HG03108 (cell line): ENCODE measurements around the gene ITPK1.

ENCODE experiments used
- ATAC-seq: cut with Tn5 transposase; IDR thresholded peaks from one replicate; pipeline ENCODE4 v1.9.1; 2021; ENCODE audit warnings: moderate library complexity; ENCODE audit not compliant: unreplicated experiment

ITPK1 gene

DNA sequence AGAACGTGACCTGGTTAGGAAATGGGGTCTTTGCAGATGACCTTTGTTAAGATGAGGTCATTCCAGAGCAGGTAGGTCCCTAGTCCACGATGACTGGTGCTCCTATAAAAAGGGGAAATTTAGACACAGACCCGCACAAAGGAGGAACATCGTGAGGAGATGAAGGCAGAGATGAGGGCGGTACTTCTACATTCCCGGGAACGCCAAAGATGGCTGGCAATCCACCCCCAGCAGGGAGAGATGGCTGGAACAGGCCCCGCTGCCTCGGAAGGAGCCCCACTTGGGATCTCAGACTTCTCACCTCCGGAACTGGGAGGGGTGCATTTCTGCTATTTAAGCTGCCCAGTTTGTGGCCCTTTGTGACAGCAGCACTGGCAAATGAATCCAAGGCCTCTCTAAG lies 85.0 kb downstream of the ITPK1 start:
- no peak for ATAC-seq

DNA sequence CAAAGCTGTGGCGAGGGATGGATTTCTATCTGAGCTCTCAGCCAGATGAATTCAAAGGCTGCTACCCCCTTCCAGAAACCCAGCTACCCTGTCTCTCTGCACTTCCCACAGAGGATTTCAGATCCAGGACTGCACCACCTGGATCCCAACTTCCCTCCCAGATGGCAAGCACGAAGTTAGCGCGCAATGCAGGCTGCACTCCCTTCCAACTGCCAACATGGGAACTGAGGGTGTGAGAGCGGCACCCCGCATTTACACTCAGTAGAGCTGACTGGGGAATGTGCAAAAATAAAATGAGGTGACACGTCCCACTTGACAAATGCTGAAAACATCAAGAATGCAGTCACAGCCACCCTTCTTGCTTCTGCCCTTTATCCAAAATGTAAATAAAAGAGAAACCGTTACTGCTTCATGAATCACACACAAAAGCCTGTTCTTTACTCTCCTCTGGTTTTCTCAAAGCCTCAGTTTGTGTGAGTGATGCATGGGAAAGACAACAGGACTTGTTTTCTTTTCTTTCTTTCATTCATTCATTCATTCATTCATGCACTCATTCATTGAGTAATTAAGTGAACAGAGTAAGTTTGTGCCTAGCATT lies 85.7 kb downstream of the ITPK1 start:
- ATAC-seq: no peak

DNA sequence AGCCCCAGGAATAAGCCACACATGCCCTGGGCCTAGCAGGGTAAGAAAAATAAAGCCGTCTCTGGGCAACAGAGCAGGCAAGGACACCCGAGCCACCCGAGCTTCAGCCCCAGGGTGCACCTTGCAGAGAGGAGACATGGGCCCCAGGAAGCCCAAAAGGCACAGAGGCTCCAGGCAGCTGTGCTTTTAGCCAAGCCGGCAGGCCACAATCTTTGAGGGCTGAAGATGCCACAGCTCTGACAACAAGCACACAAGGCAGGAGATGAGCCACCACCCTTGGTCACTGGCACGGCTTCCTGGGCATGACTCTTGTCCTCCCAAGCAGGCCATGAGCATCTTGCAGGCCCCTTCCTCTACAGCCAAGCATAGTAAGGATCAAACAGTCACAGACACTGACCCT lies 86.3 kb downstream of the ITPK1 start:
- ATAC-seq: no peak

DNA sequence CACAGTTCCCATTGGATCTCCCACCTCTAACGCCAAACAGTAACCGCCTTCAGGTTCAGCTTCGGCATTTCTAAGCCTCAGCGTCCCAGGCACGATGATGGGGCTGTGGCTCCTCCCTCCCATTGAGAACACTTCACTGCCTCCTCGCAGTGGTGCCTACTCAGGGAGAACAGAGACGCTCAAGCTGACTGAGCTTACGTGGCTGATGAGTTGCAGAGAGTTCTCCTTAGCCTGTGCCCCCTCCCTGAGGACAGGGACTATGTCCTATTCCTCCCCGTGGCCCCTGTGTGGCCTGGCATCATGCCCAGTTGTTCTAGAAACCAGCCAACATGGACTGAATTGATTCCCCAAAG lies 87.0 kb downstream of the ITPK1 start:
- no peak for ATAC-seq

DNA sequence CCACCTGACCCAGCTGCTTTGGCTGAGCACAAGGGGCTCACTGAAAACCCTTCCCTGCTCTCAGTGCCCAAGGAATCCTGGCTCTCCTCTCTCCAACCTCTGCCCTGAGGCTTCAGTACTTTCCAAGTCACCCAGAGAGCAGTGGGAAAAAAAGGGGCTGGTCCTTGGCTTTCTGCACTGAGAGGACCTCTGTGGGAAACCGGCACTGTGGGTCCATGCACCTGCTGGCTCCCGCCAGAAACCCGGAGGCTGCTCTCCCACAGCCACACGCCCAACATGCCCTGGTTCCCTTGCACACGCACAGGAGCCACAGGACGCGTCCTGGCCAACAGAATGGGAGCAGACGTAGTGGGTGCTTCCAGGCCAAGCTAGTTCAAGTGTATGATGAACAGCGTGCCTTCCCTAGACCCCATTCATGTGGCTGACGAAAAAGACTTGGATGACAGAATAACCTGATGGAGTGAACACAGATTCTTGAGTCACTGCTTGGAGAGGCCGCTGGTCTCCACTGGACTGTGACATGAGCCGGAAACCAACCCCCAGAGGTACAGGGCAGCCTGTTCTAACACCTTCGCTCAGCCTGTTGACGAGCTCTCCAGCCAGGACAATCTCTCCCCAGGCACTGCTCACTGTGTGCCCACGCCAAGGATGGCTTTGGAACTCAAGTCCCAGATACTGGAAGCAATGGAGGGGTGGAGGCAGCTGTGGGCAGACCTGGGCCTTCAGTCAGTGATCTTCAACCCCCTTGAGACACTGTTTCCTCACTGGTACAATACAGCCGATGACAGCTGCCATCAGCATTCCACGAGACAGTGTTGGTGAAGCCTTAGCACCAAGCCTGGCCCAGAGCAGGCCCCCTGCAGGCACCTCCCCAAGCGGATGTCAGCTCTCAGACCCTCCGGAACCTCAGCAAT lies 87.7 kb downstream of the ITPK1 start:
- no peak for ATAC-seq

DNA sequence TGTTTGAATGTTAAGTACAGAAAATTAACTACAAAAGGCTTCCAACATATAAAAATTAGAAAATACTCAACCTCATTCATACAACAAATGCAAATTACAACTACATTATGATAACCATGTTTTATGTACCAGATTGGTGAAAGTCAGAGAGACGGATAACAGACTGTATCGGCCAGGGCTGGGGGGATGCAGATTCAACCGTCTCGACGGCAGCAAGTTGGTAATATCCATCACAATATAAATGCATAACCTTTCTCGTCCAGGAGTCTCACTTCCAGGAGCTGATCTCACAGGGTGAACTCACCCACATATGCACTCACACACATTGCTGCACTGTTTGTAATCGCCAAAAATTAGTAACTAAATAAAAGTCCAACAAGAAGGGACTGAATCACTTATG lies 89.4 kb downstream of the ITPK1 start:
- no peak for ATAC-seq

DNA sequence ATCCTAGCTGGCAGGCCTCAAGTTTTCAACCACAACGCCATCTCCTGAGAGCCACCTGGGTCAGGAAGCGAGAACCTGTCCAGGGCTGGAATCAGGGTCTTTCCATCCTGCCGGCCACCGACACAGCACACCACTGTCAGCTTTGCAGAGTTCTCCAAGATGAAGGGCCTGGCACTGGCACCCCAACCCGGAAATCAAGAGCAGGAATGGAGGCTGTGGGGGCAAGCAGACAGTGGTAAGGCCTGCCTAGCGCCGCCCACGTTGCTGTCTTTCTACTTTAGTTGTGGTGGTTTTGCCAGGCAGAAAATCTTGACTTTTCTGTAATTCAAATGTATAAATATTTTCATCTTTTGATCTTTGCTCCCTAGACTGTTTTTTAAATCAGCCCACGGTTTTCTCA lies 90.7 kb downstream of the ITPK1 start:
- no peak for ATAC-seq

DNA sequence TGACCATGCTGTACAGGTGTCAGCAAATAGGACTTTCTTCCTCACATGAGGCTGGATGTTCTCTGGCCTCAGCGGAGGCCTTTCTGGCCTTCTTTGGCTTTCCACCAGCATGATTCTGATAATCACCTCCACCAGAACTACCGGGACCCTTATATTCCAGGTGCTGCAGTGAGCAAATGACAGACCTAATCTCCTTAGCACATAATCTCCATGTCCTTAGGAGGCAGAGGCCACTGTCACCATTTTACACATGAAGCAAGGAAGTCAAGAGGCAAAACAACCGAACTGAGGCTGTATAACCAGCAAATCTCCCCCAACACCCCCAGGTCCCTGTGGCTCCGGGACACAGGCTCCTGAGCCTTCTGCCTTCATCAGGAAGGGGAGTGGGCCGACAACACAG lies 91.2 kb downstream of the ITPK1 start:
- ATAC-seq: no peak

DNA sequence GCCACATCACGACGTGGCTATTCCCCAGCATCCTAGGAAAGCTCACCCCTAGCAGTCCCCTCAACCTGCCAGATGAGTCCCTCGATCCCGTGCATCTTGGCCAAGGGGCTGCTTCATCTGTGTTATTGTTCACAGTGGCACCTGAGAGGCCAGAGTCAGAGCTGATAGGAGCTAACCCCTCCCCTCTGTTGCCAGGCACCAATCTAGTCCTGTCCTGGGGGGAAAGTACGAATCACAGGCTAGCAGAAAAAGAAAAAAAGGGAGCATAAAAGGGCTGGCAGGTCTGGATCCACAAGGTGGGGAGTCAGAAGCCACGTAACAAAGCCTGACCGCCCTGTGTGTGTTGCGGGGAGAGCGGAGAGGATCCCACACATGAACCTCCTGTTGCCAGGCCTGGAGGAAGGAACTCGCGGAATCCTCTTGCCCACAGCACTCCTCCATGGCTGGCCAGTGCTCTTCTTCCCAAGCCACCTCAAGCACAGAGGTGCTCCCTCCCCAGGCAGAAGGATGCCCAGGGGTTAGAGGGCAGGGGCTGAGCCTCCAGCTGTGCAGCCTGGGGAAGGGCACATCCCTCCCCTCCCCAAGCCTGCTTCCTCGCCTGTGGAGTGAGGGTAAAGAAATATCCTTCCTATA lies 91.8 kb downstream of the ITPK1 start:
- no peak for ATAC-seq

DNA sequence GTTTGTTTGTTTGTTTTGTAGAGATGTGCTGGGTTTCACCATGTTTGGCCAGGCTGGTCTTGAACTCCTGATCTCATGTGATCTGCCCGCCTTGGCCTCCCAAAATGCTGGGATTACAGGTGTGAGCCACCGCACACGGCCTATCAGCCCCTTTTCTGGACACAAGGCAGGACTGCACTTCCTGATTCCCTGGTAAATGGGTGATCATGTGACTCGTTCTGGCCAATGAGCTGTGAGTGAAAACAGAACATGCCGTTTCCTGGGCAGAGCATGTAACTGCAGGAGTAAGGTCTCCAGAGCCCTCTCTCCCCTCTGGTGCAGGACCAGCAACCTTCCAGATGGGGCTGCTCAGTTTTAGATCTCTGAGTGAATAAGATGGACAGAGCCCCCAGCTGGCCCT lies 92.7 kb downstream of the ITPK1 start:
- no peak for ATAC-seq

DNA sequence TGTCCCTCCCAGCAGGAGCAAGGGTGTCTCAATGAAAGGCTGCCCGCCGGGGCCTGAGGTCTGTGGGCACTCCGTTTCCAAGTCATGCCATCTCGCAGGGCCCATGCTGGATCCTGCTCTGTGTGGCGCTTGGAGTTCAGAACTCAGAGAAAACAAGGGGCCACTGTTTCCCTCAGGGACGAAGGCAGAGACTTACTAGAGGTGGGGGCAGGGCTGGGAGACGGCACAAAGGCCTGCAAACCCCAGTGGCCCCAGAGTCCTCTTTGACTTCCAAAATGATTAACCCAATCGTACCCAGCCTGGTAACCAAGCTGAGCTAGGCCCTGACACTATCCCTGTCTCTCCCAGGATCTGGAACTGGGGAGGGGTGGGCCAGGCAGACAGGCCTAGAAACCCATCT lies 95.8 kb downstream of the ITPK1 start:
- ATAC-seq: no peak

DNA sequence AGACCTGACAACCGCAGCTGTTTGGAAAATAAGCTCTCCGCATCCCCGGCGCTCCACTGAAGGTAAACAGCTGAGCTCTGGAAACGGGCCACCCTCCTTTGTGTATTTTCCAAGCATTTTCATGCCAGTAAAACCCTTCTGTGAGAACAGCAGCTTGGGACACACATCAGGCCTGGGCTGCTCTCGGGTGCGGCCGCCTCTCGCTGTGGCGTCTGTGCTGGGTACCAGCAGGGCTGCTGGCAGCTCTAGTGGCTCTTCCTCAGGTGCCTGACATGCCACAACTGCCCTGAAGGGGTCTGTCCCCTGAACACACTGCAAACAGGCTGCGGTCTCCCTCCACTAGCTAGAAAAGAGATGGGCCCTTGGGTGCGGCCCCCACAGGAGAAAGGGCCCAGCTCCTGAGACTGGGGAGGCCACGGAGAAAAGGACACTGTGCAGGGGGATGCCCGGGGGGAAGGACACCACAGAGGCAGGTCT lies 96.3 kb downstream of the ITPK1 start:
- no peak for ATAC-seq

DNA sequence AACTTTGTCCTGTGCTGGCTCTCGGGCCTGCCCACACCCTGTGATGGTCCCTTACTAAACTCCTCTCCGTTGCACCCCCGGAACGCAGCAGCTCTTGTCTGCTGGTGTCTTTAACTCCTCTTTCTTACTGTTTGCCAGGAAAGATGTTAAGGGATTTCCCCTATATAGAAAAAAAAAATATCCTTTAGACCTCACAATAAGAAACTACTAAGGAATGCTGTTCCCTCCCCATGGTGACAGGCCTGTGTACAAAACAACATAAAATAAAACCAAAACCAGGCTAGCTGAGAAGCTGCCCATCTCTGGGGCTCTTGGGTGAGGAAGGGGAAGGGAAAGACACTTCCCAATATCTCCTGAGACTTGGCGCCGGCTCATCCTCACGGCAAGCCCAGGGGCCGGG lies 97.4 kb downstream of the ITPK1 start:
- no peak for ATAC-seq

DNA sequence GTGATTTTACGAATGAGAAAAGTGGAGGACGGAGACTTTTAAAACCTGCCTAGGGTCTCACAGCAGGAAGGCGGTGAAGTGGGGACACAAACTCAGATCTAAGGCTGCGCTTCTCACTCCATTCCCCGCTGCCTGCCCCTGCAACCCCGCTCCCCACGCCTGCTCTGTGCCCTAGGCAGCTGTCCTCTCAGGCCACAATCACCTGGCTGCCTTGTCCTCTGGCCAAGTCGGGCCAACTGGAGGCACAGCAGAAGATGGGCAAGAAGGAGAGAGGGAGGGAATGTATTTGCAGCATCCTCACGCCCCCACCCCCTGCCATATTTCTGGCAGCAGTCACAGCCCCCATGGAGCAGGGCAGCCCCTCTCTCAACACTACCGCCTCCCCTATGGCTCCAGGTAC lies 97.8 kb downstream of the ITPK1 start:
- no peak for ATAC-seq

DNA sequence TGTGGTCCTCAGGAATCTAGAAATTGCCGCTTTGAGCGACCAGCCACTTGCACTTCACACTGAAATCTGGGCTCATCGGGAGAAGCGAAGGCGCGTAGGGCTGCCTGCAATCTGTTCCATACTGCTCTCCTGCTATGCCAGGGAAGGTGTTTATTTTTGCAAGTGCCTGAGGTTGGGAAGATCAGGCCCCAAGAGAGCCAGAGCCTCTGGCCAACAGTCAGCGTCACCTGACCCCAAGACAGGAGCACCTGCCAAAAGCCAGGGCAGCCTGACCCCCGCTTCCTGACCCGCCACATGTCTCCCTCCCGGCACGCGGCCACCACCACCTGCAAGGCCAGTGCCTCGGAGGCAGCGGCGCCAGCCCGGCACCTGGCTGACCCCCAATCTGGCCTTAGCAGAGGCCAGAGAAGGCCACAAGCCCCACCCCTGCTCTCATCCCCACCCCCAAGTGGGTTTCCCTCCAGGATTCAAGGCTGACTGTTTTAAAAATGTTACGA lies 98.4 kb downstream of the ITPK1 start:
- ATAC-seq: no peak

DNA sequence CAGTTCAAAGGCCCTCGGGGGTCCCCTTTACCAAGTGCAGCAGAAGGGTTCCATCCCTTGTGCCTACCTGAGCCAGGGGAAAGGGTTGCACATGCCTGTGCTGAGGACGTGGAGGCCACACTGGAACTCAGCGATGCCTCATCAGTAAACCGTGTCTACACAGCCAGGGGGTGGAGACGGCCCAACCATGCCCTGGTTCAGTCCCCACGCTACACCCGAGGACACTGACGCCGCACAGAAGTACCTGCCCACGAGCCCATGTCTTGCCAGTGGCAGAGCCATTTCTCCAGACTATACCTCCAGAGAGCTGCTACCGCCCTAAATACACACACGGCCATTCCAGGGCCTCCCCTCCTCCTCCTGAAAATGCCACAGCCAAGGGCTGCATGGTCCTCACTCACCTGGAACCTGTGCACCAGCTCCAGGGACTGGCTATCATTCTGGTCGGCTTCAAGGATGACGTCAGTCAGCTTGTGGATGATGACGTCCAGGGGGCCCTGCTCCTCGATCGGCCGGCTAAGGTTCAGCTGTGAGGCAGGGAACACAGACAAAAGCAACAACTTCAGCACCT lies 99.4 kb downstream of the ITPK1 start:
- ATAC-seq: no peak

DNA sequence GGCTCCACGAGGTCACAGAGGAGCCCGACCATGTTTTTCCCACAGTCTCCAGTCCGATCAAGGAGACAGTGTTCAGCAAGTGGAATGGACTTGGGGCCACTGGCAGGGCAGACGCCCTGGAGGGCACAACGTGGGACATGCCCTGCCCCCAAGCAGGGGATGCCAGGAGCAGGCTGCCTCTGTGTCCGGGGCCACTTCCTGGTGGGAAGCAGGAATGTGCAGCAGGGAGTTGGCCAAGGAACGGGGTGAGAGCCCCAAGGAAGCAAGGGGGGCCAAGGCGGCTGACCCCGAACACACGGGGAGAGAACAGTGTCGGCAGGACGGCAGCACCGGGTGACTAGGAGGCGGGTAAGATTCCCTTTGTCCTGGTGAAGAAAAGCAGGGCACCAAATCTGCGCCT lies 100.2 kb downstream of the ITPK1 start:
- ATAC-seq: no peak

DNA sequence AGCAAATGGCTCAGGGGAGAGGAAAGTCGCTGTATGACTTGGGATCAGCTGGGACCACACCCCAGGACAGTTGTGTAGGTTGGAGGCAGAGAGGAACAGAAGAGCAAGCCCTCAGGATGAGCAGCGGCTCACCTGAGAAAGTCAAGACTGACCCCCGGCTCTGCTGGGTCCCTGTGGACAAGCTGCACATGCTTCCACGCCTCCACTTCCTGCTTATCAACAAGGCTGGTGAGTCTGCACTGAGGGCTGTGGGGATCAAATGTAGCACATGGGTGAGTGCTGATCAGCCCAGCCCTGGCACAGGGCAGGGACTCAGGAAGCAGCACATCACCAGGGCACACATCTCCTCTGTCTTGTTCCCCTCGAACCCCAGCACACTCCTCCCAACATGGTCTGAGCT lies 100.7 kb downstream of the ITPK1 start:
- ATAC-seq: no peak

DNA sequence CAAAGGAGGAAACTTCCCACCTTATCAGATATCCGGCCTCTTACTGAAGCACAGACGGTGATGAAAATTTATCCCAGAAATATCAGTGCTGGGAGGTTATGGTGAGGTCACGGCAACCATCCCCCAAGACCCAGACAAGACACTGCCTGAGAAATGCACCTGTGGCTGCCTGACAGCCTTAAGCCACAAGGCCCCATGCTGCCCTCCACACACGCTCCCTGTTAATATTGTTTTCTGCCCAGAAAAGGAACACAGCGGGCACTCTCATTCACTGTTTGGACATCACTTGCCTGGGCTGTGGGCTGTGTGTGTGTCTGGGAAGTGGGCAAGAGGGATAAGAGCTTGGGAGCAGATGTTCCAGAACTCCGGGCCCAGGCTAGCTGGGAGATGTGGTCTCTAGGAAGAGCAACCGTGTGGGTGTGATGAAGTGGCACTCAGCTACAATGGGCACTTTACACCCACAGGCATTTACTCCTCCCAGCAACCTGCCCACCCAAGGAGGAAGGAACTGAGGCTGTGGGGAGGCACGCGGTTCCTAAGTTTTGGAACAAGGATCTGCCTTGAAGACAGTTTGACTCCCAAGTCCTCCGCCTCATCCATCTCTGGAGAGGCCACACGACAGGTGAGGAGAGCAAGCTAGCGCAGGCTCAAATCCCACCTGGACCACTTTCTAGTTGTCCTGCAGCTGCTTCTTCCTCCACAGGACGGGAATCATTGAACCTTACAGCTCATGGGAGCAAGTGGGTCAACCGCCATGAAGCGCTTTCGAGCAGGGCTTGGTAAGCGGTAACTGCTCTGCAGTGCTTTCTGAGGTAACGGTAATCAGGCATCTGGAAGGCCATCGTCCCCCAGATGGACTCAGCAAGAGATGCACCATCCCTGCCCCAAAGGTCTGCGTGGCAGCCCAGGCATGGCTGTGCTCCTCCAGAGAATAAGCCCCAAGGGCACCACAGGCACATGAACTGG lies 101.4 kb downstream of the ITPK1 start:
- no peak for ATAC-seq

DNA sequence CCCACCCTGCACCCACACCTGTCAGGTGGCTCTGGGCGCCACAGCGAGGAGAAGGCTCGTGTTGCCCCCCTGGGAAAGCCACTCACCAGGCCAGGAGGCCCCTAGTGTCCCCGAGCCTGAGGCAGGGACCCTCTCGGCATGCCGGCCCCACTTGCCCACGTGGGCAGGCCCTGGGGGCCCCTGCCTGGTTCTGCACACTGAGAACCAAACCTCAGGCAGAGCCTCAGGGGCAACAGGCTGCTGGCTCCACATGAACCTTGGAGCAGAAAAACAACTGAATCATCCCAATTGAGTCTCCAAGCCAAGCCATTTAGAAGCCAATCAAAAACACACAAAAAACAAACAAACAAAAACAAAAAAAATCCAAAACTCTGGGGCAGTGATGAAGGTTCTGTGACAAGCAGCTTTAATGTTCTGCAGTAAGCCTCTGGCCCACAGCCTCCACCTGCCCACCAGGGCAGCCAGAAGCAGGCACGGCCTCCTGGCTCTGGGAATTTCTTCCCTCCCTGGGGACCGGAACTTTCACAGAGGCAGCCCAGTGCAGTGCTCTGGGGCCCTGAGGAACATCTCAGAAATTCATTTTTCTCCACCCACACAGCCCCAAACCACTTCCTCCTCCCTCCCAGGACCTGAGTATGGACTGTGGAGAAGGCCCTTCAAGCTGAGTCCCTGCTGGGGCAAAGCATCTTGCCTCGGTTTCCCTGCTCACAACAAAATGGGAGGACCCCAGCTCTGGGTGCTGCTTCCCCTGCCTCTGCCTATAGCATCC lies 102.6 kb downstream of the ITPK1 start:
- ATAC-seq: peak; percentile 51
